HFF-Myc (cell line): ENCODE measurements around the gene DLX2.

Experiments
- DNase-seq: peaks from one replicate; pipeline ENCODE4 v3.0.0-alpha.2; 2011; ENCODE audit warnings: low read depth; ENCODE audit errors: extremely low read depth
- H3K4me3 ChIP-seq: replicated peaks from 2 replicates; pipeline ENCODE4 v1.5.1; 2011; ENCODE audit warnings: low read depth, mild to moderate bottlenecking, control low read depth, low read length
- CTCF ChIP-seq: IDR thresholded peaks from 2 replicates; pipeline ENCODE4 v1.5.1; 2012; ENCODE audit warnings: mild to moderate bottlenecking, low read depth, low read length, control low read depth; ENCODE audit errors: missing control alignments

DLX2 gene

GRCh38 chr2:172056293-172056692 lies 46.4 kb downstream of the DLX2 start:
- DNase-seq, result no peak
- no peak overlapping the region for H3K4me3 ChIP-seq
- TF ChIP-seq CTCF, result no peak

- H3K4me3 ChIP-seq, result no peak overlapping the region
- no peak for DNase-seq
- no peak for TF ChIP-seq CTCF
These were observed 49.2 kb downstream of the DLX2 start for GRCh38 chr2:172053486-172053885.

DNA sequence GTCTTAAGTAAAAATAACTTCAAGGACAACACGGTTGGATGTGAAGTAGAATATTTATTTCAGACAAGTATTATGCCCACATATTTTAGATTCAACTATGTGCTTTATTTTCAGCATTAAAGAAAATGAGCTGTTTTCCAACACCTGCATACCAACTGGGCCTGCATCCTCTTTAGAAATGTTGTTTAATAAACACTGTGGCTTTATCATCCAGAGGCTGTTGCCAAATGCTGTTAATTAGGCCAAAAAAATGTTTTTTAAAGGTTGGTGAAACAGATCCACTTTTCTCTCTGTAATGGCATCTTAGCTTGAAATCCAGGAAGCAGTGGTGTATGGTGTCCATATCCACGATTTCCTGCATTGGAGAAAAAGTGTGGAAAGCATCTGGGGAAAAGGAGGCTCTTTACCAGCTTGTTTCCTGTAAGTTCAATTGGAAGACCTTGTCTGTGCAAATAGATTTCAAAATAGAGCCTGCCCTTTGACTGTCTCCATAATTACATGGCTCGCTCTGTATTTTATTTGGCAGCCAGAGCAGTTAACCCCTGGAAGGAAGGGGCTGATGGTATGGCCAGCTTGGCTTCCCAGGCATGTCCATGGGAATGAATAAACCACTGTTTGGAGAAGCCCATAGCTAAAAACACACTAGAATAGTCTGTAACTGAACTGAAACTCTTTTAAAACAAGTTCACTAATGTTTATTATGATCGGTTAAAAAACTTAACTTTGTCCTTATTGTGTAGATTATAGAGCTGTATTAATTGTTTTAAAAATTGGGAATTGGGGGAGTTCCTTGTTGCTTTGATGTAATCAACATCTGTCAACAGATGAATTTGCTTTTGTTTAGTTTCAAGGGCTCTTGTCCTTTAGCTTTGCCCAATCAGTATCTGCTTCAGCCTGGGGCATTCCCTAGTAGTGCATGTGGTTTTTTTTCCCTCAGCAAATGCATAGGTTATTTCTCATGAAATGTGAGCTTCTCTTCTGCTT lies 50.4 kb downstream of the DLX2 start:
- DNase-seq, result no peak
- H3K4me3 ChIP-seq, result no peak overlapping the region
- no peak for TF ChIP-seq CTCF

DNA sequence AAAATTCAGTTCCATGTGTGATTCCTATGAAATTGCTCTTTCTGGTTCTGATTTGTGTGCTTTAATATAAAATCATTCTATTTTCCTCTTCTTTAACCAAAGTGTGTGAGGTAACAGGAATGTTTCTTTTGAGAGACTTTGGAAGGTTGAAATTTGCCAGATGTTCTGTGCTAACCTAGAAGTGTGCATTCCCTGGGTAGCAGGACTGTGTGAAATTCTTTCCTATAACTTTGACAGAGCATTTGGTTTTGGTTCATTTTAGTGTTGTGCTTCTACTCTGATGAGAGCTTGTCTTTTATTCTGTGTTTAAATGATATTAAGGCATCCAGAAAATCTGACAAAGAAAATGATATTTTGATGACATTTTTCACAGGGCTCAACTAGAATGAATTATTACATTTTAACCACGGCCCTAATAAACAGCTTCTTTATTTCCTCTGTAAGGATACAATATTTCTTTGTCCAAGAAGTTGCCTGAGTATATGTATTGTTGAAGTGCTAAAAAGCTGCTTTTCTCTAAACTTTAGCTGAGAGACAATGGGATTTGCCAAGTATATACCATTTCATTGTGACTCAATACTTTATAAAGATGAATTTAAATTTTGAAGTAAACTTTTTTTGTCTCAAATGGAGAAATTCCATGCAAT lies 52.1 kb downstream of the DLX2 start:
- no peak for DNase-seq
- no peak for TF ChIP-seq CTCF
- no peak overlapping the region for H3K4me3 ChIP-seq

DNA sequence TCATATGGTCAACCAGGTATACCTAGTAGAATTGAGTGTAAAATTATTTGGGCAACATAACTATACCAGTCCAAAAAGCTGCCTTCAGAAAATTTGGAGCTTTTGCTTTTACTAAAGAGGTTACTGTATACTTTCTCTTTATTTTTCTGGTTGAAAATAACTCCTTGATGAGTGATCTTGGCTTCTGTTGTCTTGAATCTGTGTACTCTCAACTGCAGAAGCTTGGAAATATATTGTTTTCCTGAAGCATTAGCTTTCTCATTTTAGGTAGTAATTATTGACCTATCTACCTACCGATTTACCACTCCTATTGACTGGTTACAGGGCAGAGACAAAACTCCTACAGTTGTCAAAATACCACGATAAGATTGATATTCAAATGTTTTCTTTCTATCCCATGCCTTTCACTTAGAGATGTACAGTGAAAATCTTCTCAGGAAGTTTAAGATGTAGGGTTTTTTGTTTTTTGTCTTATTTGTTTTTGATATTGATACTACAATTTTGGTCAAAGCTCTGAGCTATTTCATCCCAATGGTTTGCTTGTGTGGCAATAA lies 53.1 kb downstream of the DLX2 start:
- DNase-seq, result no peak
- no peak for TF ChIP-seq CTCF
- H3K4me3 ChIP-seq, result no peak overlapping the region
